Measurements from ENCODE around the gene LMCD1. TPM values are rescaled to one million over a fixed set of nuclear protein-coding genes. Genes with fewer than 3 reads are reported as not detected.
A peak's percentile ranks its signal among the peaks of the same experiment; 100 is the strongest.

The LMCD1 gene
- polyA plus RNA-seq, 1 of the 3 experiments (the other 2 are of a cell fraction) = 23.6 TPM

DNA sequence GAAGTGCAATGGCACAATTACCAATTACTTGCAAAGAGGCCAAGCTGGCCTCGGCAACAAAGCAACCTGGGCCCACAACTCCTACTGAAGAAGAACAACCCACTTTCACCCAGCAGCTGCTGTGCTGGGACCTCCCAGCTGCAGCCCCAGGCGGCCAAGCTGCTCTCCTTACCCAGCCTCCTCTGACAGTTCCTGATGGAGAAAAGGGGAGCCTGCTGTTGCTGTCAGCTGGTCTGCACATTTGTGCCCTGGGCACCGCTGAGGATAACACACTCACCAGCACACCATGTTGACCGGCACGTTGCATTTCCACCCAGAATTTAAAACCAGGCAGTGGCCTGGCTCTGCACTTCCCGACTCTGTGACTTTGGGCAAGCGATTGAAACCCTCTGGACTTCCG is 109.3 kb downstream of the LMCD1 start:
- H3K9me3 ChIP-seq = no peaks in the 10 kb centered on the region
- no peaks in the 10 kb centered on the region for H3F3A ChIP-seq (replicated peaks; ENCODE audit: insufficient read depth)
- peak; percentile 84 for DNase-seq
- WGBS (ENCODE audit: low lambda C conversion rate) = 62% methylated on average over 5 of the region's 8 CpGs
- POLR2A ChIA-PET = interaction anchor here (1.3 kb wide), 1 partner anchor 109 kb away, joined by 6 read pairs; the partner anchor contains the start of gene LMCD1
- no peaks in the 10 kb centered on the region for H3K27me3 ChIP-seq (ENCODE audit: insufficient read depth)
- H3K79me2 ChIP-seq (ENCODE audit: insufficient read depth) = no peaks in the 10 kb centered on the region
- no peaks in the 10 kb centered on the region for H3K9me2 ChIP-seq
- H3K36me3 ChIP-seq (replicated peaks in 1 of 2; ENCODE audit: control insufficient read depth in 1 of 2, insufficient read depth in 2 of 2, low read length in 1 of 2) = no peaks in the 10 kb centered on the region
- H3K4me1 ChIP-seq (ENCODE audit: control insufficient read depth in 1 of 2, insufficient read depth in 2 of 2, low read depth in 1 of 2, low read length in 1 of 2) = peaks cover 5 to 32% of the 10 kb centered on the region in 2 experiments; a peak in 3 of 4 replicates
- no peak overlapping the region for H3K4me2 ChIP-seq
- H4K20me1 ChIP-seq (ENCODE audit: insufficient read depth) = no peaks in the 10 kb centered on the region
- peak overlapping the region in 1 of 2 experiments; percentile 81; a peak in 2 of 4 replicates for H3K27ac ChIP-seq (ENCODE audit: low read depth in 2 of 2, low read length in 1 of 2)
- H2AFZ ChIP-seq (ENCODE audit: low read depth) = no peak overlapping the region
- H3K9ac ChIP-seq = no peak overlapping the region
- H3K4me3 ChIP-seq (ENCODE audit: low read depth in 2 of 2, low read length in 1 of 2) = no peak overlapping the region
- CTCF ChIA-PET = interaction anchor here (1.5 to 7.5 kb wide), 4 partner anchors 11 to 194 kb away, joined by 4 to 76 read pairs (median 6); no protein-coding TSS in a partner anchor
- no peak for TF ChIP-seq SMC3 (IDR thresholded peaks at IDR 0.05; ENCODE audit: low read depth, low read length)
- no peak for TF ChIP-seq TEAD4 (IDR thresholded peaks at IDR 0.05; ENCODE audit: borderline replicate concordance, insufficient read depth)
- peak; percentile 1; the same call in 1 of the 2 replicates for TF ChIP-seq RAD21 (IDR thresholded peaks at IDR 0.05; ENCODE audit: low read length)
- no peak for TF ChIP-seq NFIC (IDR thresholded peaks at IDR 0.05; ENCODE audit: borderline replicate concordance)
- no peak for TF ChIP-seq YY1 (IDR thresholded peaks at IDR 0.05; ENCODE audit: low read depth)
- no peak for TF ChIP-seq POLR2AphosphoS5 (IDR thresholded peaks at IDR 0.05; ENCODE audit: low read depth, low read length)
- TF ChIP-seq, protein P1, sequence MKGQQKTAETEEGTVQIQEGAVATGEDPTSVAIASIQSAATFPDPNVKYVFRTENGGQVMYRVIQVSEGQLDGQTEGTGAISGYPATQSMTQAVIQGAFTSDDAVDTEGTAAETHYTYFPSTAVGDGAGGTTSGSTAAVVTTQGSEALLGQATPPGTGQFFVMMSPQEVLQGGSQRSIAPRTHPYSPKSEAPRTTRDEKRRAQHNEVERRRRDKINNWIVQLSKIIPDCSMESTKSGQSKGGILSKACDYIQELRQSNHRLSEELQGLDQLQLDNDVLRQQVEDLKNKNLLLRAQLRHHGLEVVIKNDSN (IDR thresholded peaks at IDR 0.05; ENCODE audit: borderline replicate concordance, low read depth) = no peak
- TF ChIP-seq, protein P2, sequence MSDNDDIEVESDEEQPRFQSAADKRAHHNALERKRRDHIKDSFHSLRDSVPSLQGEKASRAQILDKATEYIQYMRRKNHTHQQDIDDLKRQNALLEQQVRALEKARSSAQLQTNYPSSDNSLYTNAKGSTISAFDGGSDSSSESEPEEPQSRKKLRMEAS (IDR thresholded peaks at IDR 0.05; ENCODE audit: low read depth) = no peak
- TF ChIP-seq, protein P3, sequence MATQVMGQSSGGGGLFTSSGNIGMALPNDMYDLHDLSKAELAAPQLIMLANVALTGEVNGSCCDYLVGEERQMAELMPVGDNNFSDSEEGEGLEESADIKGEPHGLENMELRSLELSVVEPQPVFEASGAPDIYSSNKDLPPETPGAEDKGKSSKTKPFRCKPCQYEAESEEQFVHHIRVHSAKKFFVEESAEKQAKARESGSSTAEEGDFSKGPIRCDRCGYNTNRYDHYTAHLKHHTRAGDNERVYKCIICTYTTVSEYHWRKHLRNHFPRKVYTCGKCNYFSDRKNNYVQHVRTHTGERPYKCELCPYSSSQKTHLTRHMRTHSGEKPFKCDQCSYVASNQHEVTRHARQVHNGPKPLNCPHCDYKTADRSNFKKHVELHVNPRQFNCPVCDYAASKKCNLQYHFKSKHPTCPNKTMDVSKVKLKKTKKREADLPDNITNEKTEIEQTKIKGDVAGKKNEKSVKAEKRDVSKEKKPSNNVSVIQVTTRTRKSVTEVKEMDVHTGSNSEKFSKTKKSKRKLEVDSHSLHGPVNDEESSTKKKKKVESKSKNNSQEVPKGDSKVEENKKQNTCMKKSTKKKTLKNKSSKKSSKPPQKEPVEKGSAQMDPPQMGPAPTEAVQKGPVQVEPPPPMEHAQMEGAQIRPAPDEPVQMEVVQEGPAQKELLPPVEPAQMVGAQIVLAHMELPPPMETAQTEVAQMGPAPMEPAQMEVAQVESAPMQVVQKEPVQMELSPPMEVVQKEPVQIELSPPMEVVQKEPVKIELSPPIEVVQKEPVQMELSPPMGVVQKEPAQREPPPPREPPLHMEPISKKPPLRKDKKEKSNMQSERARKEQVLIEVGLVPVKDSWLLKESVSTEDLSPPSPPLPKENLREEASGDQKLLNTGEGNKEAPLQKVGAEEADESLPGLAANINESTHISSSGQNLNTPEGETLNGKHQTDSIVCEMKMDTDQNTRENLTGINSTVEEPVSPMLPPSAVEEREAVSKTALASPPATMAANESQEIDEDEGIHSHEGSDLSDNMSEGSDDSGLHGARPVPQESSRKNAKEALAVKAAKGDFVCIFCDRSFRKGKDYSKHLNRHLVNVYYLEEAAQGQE (IDR thresholded peaks at IDR 0.05; ENCODE audit: low read depth, low read length) = no peak
- no peak for TF ChIP-seq EZH2phosphoT487 (IDR thresholded peaks at IDR 0.05; ENCODE audit: borderline replicate concordance, low read depth)
- TF ChIP-seq RCOR1 (IDR thresholded peaks at IDR 0.05; ENCODE audit: low read length) = peak; percentile 77; the same call in 1 of the 2 replicates
- TF ChIP-seq JUND (IDR thresholded peaks at IDR 0.05) = no peak
- peak; percentile 83 for TF ChIP-seq CHD2 (IDR thresholded peaks at IDR 0.05; ENCODE audit: low read length, partially characterized antibody)
- TF ChIP-seq, protein P4, sequence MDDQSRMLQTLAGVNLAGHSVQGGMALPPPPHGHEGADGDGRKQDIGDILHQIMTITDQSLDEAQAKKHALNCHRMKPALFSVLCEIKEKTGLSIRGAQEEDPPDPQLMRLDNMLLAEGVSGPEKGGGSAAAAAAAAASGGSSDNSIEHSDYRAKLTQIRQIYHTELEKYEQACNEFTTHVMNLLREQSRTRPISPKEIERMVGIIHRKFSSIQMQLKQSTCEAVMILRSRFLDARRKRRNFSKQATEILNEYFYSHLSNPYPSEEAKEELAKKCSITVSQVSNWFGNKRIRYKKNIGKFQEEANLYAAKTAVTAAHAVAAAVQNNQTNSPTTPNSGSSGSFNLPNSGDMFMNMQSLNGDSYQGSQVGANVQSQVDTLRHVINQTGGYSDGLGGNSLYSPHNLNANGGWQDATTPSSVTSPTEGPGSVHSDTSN (IDR thresholded peaks at IDR 0.05) = no peak
- TF ChIP-seq MEF2A (IDR thresholded peaks at IDR 0.05; ENCODE audit: borderline replicate concordance, low read depth) = no peak
- peak in 1 of 2 experiments; percentile 39; a peak in 1 of 4 replicates for TF ChIP-seq EP300 (IDR thresholded peaks at IDR 0.05; ENCODE audit: borderline replicate concordance in 1 of 2, low read depth in 1 of 2, low read length in 1 of 2)
- TF ChIP-seq RXRA (IDR thresholded peaks at IDR 0.05; ENCODE audit: borderline replicate concordance, low read depth) = no peak
- TF ChIP-seq RFX5 (IDR thresholded peaks at IDR 0.05; ENCODE audit: low read length) = no peak
- no peak for TF ChIP-seq FOSL2 (IDR thresholded peaks at IDR 0.05; ENCODE audit: borderline replicate concordance, low read depth)
- TF ChIP-seq, protein P5, sequence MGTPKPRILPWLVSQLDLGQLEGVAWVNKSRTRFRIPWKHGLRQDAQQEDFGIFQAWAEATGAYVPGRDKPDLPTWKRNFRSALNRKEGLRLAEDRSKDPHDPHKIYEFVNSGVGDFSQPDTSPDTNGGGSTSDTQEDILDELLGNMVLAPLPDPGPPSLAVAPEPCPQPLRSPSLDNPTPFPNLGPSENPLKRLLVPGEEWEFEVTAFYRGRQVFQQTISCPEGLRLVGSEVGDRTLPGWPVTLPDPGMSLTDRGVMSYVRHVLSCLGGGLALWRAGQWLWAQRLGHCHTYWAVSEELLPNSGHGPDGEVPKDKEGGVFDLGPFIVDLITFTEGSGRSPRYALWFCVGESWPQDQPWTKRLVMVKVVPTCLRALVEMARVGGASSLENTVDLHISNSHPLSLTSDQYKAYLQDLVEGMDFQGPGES (IDR thresholded peaks at IDR 0.05; ENCODE audit: low read depth, low read length) = no peak
- no peak for TF ChIP-seq ELF1 (IDR thresholded peaks at IDR 0.05)
- TF ChIP-seq, protein P6, sequence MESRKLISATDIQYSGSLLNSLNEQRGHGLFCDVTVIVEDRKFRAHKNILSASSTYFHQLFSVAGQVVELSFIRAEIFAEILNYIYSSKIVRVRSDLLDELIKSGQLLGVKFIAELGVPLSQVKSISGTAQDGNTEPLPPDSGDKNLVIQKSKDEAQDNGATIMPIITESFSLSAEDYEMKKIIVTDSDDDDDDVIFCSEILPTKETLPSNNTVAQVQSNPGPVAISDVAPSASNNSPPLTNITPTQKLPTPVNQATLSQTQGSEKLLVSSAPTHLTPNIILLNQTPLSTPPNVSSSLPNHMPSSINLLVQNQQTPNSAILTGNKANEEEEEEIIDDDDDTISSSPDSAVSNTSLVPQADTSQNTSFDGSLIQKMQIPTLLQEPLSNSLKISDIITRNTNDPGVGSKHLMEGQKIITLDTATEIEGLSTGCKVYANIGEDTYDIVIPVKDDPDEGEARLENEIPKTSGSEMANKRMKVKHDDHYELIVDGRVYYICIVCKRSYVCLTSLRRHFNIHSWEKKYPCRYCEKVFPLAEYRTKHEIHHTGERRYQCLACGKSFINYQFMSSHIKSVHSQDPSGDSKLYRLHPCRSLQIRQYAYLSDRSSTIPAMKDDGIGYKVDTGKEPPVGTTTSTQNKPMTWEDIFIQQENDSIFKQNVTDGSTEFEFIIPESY (IDR thresholded peaks at IDR 0.05; ENCODE audit: borderline replicate concordance, low read depth) = no peak
- TF ChIP-seq SIN3A (IDR thresholded peaks at IDR 0.05; ENCODE audit: borderline replicate concordance, low read depth, low read length) = no peak
- peak; percentile 52 for TF ChIP-seq GATA2 (CRISPR knock-in tag; IDR thresholded peaks at IDR 0.05)
- TF ChIP-seq FOXJ3 (CRISPR knock-in tag; IDR thresholded peaks at IDR 0.05) = peak; percentile 30; the same call in 1 of the 2 replicates
- no peak for TF ChIP-seq GABPA (IDR thresholded peaks at IDR 0.05; ENCODE audit: low read depth)
- no peak for TF ChIP-seq FOXM1 (IDR thresholded peaks at IDR 0.05; ENCODE audit: low read depth)
